ENCODE results near the gene ROGDI.

DNA sequence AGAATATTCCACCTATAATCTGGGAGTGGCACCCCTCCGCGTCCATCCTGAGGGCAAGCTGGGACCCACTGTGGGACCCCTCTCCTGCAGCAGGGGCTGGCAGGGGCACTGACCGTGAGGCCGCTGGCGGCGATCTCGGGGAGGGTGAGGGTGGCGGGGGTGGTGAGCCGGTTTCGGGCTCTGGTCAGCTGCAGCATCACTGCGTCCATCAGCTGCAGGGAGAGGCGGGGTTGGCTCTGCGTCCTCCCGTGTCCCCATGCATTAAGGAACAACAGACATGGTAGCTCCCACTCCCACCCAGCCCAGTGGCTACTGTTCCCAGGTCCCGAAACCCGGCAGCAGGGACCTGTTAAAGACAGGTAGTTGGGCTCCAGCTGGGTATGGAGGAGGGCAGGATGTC lies 4.0 kb downstream of the ROGDI start:
- no peak for TF ChIP-seq TP53 (CRISPR knock-in tag; IDR thresholded peaks at IDR 0.05)
- no peak for TF ChIP-seq IRF2 (CRISPR knock-in tag; IDR thresholded peaks at IDR 0.05; ENCODE audit: borderline replicate concordance, low read depth)
